HG02763 (cell line): ENCODE measurements around the gene NPIPB8.
"Not testable (repeated sequence)": the region's sequence is repeated elsewhere in the genome, so short reads cannot be mapped to it uniquely, and the experiment has no call there.

Experiments
- ATAC-seq: cut with Tn5 transposase; IDR thresholded peaks from one replicate; pipeline ENCODE4 v1.9.1; 2021; ENCODE audit warnings: mild to moderate bottlenecking, moderate library complexity; ENCODE audit not compliant: unreplicated experiment

NPIPB8 gene

GRCh38 chr16:28623172-28623711 is 14.6 kb upstream of the NPIPB8 start:
- no peak for ATAC-seq

GRCh38 chr16:28630905-28631304 is 7.0 kb upstream of the NPIPB8 start:
- ATAC-seq, result not testable (repeated sequence)

GRCh38 chr16:28636093-28636823 is 1.6 kb upstream of the NPIPB8 start:
- not testable (repeated sequence) for ATAC-seq

GRCh38 chr16:28638359-28638758 is 494 bp downstream of the NPIPB8 start:
- not testable (repeated sequence) for ATAC-seq

DNA sequence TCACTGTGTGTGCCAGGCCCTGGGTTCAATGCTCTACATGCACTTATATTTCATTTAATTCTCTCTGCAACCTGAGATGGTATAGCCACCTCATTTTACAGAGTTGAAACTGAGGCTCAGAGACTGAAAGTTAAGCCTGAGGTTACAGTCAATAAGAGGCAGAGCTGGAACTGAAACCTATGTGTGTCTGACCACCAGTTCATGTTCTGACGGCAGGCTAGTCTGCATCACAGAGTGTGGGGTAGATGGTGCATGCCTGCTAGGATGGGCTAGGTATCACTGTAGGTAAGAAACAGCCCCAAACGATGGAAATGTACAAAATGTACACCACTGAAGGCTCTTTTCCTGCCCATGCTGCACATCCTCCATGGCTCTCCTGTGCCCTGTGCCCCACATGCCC is 2.1 kb downstream of the NPIPB8 start:
- ATAC-seq, result not testable (repeated sequence)

GRCh38 chr16:28666264-28666663 is 28.4 kb downstream of the NPIPB8 start:
- ATAC-seq, result not testable (repeated sequence)

- not testable (repeated sequence) for ATAC-seq
These were observed 29.6 kb downstream of the NPIPB8 start for GRCh38 chr16:28667480-28667879.

DNA sequence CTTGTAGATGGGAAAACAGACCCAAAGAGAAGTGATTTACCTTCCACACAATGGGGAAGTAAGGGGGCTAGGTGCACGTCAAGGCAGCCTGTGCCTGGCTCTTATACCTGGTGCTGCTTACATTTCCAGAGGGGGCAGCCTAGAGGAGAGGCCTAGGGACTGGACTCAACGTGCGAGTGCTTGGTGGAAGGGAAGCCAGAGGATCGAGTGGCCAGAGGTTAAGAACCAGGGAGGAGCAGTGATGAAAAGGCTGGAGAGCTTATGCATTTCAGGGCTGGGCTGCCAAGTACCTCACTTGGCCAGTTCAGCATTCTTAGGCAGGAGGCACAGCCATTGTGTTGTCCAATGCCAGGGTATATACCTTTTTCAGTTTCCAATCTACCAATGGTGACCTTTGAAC is 30.3 kb downstream of the NPIPB8 start:
- not testable (repeated sequence) for ATAC-seq

GRCh38 chr16:28688327-28688952 is 50.6 kb downstream of the NPIPB8 start:
- not testable (repeated sequence) for ATAC-seq

DNA sequence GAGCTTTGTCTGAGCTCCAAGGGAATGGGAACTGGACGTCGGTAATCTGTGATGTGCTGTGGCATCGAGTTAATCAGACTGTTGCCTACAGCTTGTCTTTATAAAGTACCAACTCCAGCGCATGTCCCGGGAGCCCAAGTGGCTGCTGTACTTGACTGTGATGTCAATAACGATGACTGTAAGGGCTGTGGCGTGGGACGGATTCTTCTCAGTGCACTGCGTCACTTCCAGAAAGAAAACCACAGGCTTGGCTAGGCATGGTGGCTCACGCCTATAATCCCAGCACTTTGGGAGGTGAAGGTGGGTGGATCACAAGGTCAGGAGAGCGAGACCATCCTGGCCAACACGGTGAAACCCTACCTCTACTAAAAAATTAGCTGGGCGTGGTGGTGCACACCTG is 51.6 kb downstream of the NPIPB8 start:
- not testable (repeated sequence) for ATAC-seq

GRCh38 chr16:28691722-28692121 is 53.9 kb downstream of the NPIPB8 start:
- not testable (repeated sequence) for ATAC-seq

DNA sequence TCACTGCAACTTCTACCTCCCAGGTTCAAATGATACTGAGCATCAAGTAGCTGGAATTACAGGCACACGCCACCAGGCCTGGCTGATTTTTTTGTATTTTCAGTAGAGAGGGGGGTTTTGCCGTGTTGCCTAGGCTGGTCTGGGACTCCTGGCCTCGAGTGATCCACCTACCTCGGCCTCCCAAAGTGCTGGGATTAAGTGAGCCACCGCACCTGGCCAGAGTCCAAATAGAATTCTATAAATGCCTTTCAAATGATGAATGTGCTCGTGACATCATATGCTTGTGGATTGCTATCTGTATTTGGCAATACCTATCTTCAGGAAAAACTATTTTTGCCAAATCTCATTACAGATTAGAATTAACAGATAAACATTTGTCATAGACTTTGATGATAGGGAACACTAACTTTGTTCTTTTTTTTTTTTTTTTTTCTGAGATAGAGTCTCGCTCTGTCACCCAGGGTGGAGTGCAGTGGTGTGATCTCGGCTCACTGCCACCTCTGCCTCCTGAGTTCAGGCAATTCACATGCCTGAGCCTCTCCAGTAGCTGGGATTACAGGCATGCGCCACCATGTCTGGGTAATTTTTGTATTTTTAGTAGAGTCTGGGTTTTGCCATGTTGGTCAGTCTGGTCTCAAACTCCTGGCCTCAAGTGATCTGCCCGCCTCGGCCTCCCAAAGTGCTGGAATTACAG is 55.5 kb downstream of the NPIPB8 start:
- not testable (repeated sequence) for ATAC-seq

DNA sequence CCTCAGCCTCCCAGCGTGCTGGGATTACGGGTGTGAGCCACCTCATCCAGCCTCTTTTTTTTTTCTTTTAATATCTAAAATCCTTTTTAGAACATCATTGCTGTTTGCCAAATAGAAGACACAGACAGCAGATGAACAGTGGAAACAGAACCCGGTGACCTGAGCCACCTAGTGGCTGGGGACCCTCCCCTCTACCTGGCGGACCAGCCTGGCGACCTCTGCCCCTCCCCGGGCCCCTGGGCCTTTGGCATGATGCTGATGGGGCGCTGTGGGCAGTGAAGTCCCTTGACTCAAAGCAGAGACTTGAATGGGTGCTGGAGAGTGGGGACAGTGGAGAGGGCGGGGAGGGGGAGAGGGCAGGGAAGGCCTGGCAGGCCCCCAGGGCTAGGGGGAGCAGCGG is 61.9 kb downstream of the NPIPB8 start:
- not testable (repeated sequence) for ATAC-seq

- ATAC-seq, result not testable (repeated sequence)
These were observed 62.5 kb downstream of the NPIPB8 start for GRCh38 chr16:28700349-28700748.

GRCh38 chr16:28701384-28701783 is 63.5 kb downstream of the NPIPB8 start:
- ATAC-seq, result not testable (repeated sequence)

GRCh38 chr16:28704246-28704645 is 66.4 kb downstream of the NPIPB8 start:
- ATAC-seq, result not testable (repeated sequence)
